Ureter (tissue), 1 donor: ENCODE measurements around the gene GPD2. TPM values are rescaled to one million over a fixed set of nuclear protein-coding genes. Genes with fewer than 3 reads are reported as not detected.

Experiments
- DNase-seq: peaks from one replicate; pipeline ENCODE4 v3.0.0-alpha.2; 2020; ENCODE audit warnings: low spot score
- total RNA-seq: library from RNA; stranded (reverse); gene quantifications from one replicate; pipeline ENCODE4 v1.2.4, GENCODE V29; 2023
- donor health status: DM: yes; HTN: yes; CAD: no.

The GPD2 gene
- total RNA-seq, 1 donor from 2014 or later: 58.2 TPM

GRCh38 chr2:156532989-156533388 is 96.8 kb downstream of the GPD2 start:
- DNase-seq: no peak

DNA sequence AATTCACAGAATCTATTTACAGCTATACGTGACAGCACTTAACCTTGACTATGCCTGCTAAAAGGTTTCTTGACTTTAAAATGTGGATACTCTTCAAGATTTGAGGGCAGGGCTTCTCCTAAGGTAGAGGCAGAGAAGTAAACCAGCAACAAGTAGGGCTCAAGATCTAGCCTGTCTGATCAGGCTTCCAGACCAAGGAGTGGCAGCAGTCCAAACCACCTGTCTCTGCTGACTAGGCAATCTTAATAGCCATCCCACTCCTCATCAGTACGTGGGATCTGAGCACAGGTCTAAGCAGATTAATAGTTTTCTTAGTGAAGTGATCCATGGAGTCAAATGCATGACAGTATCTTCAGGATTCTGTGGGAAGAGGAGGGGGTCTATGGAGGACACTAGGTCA is 100.4 kb downstream of the GPD2 start:
- DNase-seq: no peak

GRCh38 chr2:156537141-156537540 is 101.0 kb downstream of the GPD2 start:
- no peak for DNase-seq

DNA sequence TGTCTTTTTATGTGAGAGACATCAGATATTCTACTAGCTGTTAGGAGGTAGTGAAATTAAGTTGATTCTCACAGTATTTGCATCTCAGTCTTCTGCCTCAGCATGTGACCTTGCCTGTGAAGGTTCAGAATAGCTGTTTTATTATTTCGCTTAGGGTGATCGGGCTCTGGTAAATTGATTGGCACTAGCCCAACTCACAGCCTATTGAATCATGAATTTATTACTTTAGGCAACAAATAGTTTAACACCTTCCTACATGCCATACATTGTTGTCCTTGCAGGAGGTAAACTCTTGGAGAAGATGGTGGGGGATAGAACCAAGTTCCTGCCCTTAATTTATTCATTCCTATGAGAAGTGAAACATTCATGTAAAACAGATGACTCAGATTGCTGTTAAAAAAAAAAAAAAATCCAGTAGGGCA is 101.9 kb downstream of the GPD2 start:
- DNase-seq: no peak

DNA sequence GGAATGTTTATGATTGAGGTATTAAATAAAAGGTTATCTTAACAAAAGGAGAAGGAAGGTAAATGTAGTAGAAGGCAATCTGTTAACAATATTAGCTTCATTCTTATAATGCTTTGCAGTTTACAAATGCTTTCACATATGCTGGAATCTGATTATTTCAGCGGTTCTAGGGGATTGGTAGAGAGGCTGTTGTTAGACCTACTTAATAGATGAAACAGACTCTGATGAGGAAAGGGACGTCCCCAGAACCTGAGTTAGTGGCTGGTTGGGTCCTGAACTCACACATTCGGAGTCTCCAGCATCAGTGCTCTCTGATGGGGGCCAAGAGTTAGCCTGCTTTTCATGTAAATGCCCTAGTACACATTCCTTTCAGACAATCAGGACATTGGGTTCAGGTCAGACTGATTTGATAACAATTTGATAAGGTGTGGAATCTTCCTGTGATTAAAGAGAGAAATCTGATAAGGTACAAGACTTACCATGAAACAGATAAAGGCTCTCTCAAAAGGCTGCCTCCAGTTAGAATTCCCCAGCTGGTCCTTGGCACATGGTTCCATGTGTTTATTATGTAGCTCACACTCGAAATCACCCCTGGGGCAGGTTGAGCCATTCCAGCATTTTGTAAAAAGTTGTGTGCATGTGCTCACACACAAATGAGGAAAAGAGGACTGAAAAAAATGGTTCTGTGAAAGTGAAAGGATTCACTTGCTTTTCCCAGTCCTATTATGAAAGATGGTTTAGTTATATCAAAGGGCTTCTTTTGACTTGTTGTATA is 103.1 kb downstream of the GPD2 start:
- DNase-seq: no peak

DNA sequence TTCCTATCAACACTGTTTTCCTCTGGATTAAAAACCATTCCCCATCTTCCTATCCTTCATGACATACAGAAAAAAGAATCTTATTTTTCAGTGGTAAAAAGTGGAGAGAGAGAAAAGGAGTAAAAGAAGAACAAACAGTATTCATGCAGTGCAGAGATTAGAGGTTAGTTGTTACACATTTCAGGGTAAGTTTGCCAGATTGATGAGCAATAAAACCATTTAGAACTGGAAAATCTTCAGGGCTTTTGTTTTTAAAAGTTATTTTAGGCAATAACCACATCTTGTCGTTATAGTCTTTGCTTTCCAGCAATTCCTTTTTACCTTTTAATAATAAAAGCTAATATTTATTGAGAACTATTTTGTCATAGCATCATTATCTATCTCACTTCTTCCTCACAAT is 104.5 kb downstream of the GPD2 start:
- no peak for DNase-seq

DNA sequence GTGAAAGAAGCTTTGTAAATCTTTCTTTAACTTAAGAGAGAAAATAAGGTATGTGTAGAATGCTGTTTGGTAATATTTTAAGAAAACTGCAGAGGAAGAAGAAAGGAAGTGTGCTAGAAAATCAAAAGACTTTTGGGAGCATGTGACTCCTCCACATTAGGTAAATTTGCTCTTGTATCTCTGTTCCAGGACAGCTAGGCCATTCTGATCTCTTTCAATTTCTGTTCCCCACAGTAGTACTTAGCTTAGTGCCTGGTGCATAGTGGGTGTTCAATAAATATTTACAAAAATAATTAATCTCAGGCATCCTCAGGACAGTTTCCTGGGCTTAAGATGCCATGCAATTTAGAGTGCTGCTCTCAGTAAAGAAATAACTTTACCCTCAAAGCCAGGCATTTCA is 105.0 kb downstream of the GPD2 start:
- no peak for DNase-seq

GRCh38 chr2:156541706-156542105 is 105.5 kb downstream of the GPD2 start:
- no peak for DNase-seq

GRCh38 chr2:156548413-156548812 is 112.2 kb downstream of the GPD2 start:
- DNase-seq: no peak

- DNase-seq: no peak
Measured at GRCh38 chr2:156553714-156554442, 117.7 kb downstream of the GPD2 start.

DNA sequence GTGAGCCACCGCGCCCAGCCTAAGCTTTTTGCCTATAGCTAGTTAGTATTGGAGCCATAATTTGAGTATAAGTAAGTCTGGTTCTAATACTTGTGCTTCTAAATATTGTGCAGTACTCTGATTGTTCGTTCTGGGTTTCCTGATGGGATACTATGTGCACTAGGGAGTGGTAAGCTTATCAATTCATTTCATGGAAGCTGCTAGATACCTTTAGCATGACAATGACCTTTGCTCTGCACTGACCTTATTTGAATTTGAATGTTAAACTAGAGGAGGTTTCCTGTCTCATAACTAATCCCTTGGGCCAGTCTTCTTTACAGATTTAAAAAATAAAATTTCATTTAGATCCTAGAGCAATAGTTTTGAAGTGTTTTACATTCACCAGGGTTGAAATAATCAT is 125.1 kb downstream of the GPD2 start:
- no peak for DNase-seq

DNA sequence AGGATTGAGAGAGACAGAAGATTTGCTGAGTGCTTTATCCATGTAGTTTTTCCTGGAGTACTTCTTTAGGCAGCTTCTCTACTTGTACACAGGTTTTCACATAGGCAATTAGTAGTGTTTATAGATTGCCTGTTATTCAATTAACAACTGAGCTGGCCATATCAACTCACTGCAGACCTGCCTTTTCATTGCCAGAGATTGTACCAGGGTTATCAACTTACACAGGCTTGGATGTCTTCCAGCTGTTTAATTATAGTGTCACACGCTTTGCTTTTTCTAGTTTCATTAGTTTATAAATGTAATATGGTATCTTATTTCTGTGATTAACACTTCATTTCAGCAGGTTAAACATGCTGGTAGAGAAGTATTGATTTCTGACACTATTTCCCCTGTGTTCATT is 125.9 kb downstream of the GPD2 start:
- DNase-seq: no peak

DNA sequence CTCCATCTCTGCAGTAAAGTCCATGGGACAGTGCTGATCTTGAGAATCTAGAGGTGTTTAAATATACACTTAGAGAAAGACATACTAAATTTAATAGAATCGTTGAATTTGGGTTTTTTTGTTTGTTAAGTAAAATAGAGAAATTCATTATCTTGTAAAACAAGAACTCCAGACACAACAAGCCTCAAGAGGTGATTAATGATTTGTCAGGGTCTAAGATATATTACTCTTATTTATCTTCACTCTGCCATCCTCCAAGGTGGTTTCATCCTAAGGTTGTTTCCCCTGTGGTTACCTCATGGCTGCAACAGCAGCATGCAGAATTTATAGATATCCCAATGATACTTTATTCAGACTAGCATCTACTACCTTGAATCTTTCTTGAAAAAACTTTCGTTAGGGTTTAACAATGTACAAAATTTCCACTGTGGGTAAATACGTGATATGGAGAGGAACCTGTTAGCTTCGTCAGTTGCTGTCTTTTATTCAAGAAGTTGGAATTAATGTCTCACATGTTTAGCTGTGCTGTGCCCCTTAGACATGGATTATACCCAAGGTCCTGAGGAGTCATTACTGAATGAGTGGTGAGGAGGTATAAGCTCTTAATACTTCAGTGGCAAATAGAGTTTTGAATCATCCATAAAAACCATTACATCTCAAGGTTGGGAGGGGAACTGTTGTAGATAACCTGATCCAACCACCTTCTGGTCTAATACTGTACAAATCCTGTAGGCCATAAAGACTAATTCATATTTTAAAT is 128.0 kb downstream of the GPD2 start:
- DNase-seq: no peak

DNA sequence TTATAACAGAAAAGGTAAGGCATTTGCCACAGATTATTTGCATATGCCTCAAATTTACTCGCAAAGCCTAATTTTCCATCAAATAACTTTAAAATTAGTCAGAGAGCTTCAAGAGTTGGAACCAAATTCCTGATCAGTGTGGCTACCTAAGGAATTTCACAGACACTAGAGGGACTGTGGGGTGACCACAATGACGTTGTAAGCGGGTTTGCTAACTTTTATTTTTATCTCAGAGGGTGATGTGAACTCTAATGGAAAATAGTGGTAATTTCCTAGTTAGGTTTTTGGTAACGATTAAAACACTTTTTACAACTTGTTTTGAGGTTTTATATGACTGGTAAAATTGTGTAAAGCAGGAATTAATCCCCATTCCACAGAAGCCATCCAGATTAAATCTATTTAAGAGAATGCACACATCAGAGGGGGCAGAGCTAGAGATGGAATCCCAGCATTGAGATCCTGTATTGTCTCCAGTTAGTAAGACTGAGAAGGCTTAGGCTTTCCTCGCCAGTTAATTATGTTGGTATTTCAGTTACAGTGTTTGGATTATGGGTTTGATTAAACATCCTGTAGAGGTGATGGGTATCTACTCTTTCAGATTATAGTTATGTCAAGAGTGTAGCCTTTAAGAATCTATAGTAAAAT is 129.0 kb downstream of the GPD2 start:
- DNase-seq: no peak

- DNase-seq: no peak
Measured at GRCh38 chr2:156573710-156574109, 137.5 kb downstream of the GPD2 start.

GRCh38 chr2:156574112-156574511 is 137.9 kb downstream of the GPD2 start:
- DNase-seq: no peak

GRCh38 chr2:156576005-156576404 is 139.8 kb downstream of the GPD2 start:
- no peak for DNase-seq

GRCh38 chr2:156580501-156580900 is 144.3 kb downstream of the GPD2 start:
- no peak for DNase-seq

GRCh38 chr2:156581280-156581679 is 145.1 kb downstream of the GPD2 start:
- DNase-seq: no peak

DNA sequence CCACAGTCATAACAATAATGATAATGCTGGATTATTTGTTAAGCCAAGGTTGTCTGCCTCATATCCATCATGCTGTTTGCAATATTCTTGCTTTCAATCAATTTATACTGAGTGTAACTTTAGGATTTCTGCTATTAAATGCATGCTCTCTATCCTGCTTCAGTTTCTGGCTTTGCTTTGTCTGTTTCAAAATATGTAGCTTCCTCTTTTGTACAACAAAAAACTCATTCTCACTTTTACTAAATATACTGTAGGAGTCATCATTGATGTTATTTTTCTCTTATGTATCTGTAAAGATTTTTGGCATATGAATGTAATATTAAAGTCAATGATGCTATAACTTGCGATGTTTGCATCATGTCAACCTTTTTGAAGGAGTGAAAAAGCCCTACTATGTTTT is 149.3 kb downstream of the GPD2 start:
- no peak for DNase-seq

GRCh38 chr2:156586621-156587020 is 150.4 kb downstream of the GPD2 start:
- DNase-seq: no peak
